GM13976 (cell line): ENCODE measurements around the gene OTOGL.

Source experiments
- DNase-seq: peaks from one replicate; pipeline ENCODE4 v3.0.0; 2012; ENCODE audit warnings: low spot score
- CTCF ChIP-seq: IDR thresholded peaks from 2 replicates; pipeline ENCODE4 v1.5.1; 2012; ENCODE audit warnings: borderline replicate concordance, mild to moderate bottlenecking; ENCODE audit not compliant: insufficient read depth; ENCODE audit errors: extremely low read depth, missing control alignments, control extremely low read depth
- in situ Hi-C: fragments of 300-500 bp; cut with MboI; formaldehyde crosslinking; loops from one replicate; pipeline ENCODE4 v1.12.0; 2022; ENCODE audit warnings: low sequenced_read_pairs, mixed read lengths, inconsistent platforms; ENCODE audit not compliant: unreplicated experiment

The OTOGL gene

GRCh38 chr12:80086025-80086424, 13.3 kb upstream of the OTOGL start:
- TF ChIP-seq CTCF = no peak
- no peak for DNase-seq
- in situ Hi-C loops = no loop called here

GRCh38 chr12:80087486-80088213, 11.7 kb upstream of the OTOGL start:
- no peak for DNase-seq
- in situ Hi-C loops = no loop called here
- TF ChIP-seq CTCF = no peak

GRCh38 chr12:80100591-80100990, 1.3 kb downstream of the OTOGL start:
- TF ChIP-seq CTCF = no peak
- no peak for DNase-seq
- in situ Hi-C loops = no loop called here

- in situ Hi-C loops = no loop called here
- no peak for DNase-seq
- no peak for TF ChIP-seq CTCF
Observed at GRCh38 chr12:80101126-80101525, 1.8 kb downstream of the OTOGL start.

GRCh38 chr12:80107221-80107620, 7.9 kb downstream of the OTOGL start:
- no peak for DNase-seq
- TF ChIP-seq CTCF = no peak
- in situ Hi-C loops = no loop called here

- no peak for TF ChIP-seq CTCF
- in situ Hi-C loops = no loop called here
- DNase-seq = no peak
Observed at GRCh38 chr12:80116735-80117134, 17.4 kb downstream of the OTOGL start.
